ENCODE measurements around the gene CRK.
"Not testable (repeated sequence)": the region's sequence is repeated elsewhere in the genome, so short reads cannot be mapped to it uniquely, and the experiment has no call there.

- TF ChIP-seq CTCF (IDR thresholded peaks at IDR 0.05; ENCODE audit: insufficient read depth, low read length); POLR2AphosphoS5 (IDR thresholded peaks at IDR 0.05; ENCODE audit: low read depth); GABPA (IDR thresholded peaks at IDR 0.05; ENCODE audit: low read depth): not testable (repeated sequence)
Observed at GRCh38 chr17:1387490-1388227, 68.4 kb downstream of the CRK start.

Data from HL-60 (cell line).